BJ (cell line): ENCODE results near the gene EPAS1. TPM values are rescaled to one million over a fixed set of nuclear protein-coding genes. Genes with fewer than 3 reads are reported as not detected.

Experiments
- CTCF ChIA-PET: fragments of 350-600 bp; formaldehyde crosslinking; extraction: SDS; loops from one replicate; lab custom pipeline; 2021; ENCODE audit warnings: antibody characterized with exemption, inconsistent platforms; lab: Yijun Ruan, JAX
- POLR2A ChIA-PET: fragments of 300-600 bp; sonication (Branson Sonifier 250); formaldehyde crosslinking; extraction: SDS; loops from one replicate; lab custom pipeline; 2021; ENCODE audit warnings: antibody characterized with exemption; lab: Charles Lee
- DNase-seq: peaks from one replicate; pipeline ENCODE4 v3.0.0-alpha.2; 2011; ENCODE audit warnings: low read depth
- H3K27me3 ChIP-seq: 2 replicates; pipeline ENCODE4 v1.6.0; 2011; ENCODE audit warnings: low read length; ENCODE audit not compliant: control insufficient read depth, insufficient read depth
- H3K36me3 ChIP-seq: 2 replicates; pipeline ENCODE4 v1.5.1; 2011; ENCODE audit warnings: low read length; ENCODE audit not compliant: control insufficient read depth, insufficient read depth
- H3K4me3 ChIP-seq: 2 replicates; pipeline ENCODE4 v1.5.1; 2011; ENCODE audit warnings: low read depth, mild to moderate bottlenecking, control low read depth, low read length
- polyA minus RNA-seq: library from RNA; depleted of rRNA, polyadenylated mRNA; stranded (reverse); fragments of >200 nt; gene quantifications from 2 replicates; pipeline ENCODE4 v1.2.3, GENCODE V29; 2011; rRNA and poly(A)+ RNA removed
- polyA plus RNA-seq: library from polyadenylated mRNA; depleted of rRNA; stranded (reverse); fragments of >200 nt; gene quantifications from 2 replicates; pipeline ENCODE4 v1.2.3, GENCODE V29; 2011; rRNA removed
- TF ChIP-seq, protein P1 (sequence below): IDR thresholded peaks from 2 replicates; pipeline ENCODE4 v1.5.1; 2011; ENCODE audit warnings: low read depth, mild to moderate bottlenecking, control low read depth, inconsistent platforms, low read length, moderate library complexity; ENCODE audit not compliant: insufficient read depth

The EPAS1 gene
- polyA plus RNA-seq = 312 and 531 TPM in 2 replicates
- 229 and 279 TPM in 2 replicates for polyA minus RNA-seq

DNA sequence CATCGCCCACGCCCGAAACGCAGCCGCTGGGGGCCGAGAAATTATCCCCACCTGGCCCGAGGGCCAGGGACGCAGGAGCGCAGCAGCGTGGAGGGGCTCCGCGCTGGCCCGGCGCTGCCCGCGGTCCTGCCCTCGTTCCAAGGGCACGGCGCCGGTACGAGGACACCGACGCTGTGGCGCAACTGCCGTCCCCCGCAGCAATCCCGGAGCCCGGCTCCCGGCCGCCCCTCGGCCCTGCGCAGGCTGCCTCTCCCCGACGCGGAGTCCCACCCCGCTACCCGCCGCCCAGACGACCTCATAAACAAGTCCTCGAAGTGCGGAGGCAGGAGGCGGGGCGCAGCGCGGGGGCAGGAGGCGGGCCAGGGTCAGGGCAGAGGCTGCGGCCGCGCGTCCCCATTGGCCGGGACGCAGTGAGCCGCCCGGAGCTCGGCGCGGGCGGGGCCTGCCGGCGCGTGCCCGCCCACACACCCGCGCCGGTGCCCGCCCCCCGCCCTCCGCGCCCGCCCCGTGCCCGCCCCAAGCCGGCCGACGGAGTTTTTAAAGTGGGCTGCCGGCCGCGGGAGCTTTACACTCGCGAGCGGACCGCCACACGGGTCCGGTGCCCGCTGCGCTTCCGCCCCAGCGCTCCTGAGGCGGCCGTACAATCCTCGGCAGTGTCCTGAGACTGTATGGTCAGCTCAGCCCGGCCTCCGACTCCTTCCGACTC, at the start of gene EPAS1:
TSS of gene EPAS1 (plus strand) at position 568 of the 706 bp plus-strand sequence. CDS start 505 bp downstream, outside the sequence.
- TF ChIP-seq, protein P1, sequence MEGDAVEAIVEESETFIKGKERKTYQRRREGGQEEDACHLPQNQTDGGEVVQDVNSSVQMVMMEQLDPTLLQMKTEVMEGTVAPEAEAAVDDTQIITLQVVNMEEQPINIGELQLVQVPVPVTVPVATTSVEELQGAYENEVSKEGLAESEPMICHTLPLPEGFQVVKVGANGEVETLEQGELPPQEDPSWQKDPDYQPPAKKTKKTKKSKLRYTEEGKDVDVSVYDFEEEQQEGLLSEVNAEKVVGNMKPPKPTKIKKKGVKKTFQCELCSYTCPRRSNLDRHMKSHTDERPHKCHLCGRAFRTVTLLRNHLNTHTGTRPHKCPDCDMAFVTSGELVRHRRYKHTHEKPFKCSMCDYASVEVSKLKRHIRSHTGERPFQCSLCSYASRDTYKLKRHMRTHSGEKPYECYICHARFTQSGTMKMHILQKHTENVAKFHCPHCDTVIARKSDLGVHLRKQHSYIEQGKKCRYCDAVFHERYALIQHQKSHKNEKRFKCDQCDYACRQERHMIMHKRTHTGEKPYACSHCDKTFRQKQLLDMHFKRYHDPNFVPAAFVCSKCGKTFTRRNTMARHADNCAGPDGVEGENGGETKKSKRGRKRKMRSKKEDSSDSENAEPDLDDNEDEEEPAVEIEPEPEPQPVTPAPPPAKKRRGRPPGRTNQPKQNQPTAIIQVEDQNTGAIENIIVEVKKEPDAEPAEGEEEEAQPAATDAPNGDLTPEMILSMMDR = no peak
- CTCF ChIA-PET = interaction anchor here (0.6 to 3.8 kb wide), 9 partner anchors 18 to 305 kb away, joined by 3 to 28 read pairs (median 6); no protein-coding TSS in a partner anchor
- peak within 1 kb of the TSS; percentile 93 for H3K4me3 ChIP-seq
- POLR2A ChIA-PET = interaction anchor here (0.5 to 0.8 kb wide), 7 partner anchors 13 to 256 kb away, joined by 3 to 9 read pairs (median 4); no protein-coding TSS in a partner anchor
- no peaks in the 10 kb centered on the region for H3K36me3 ChIP-seq
- peak; percentile 60 for DNase-seq
- H3K27me3 ChIP-seq = no peaks in the 10 kb centered on the region

DNA sequence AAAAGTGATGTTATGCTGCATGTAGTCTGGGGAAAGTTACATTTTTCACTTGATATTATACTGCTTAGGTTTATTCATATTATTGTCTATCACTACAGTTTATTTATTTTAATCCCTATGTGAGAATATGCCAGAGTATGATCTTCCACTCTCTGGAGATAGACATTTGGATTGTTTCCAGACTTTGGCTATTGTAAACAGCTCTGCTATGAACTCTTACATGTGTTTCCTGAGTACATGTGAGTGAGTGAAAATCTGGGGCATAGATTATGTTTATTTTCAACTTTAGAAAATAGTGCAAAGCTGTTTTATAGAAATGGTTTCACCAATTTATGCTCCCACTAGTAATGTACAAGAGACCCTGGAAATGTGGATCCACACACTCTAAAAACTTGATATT, 49.0 kb upstream of the EPAS1 start:
- no peak for DNase-seq
- ChIA-PET CTCF (interaction anchor here (1.6 kb wide), 1 partner anchor 13 kb away, joined by 8 read pairs; no protein-coding TSS in a partner anchor), POLR2A (no interaction called here)
- Histone ChIP-seq H3K4me3 (no peak overlapping the region), H3K36me3 (no peaks in the 10 kb centered on the region), H3K27me3 (no peaks in the 10 kb centered on the region)
- TF ChIP-seq, protein P1 = no peak

DNA sequence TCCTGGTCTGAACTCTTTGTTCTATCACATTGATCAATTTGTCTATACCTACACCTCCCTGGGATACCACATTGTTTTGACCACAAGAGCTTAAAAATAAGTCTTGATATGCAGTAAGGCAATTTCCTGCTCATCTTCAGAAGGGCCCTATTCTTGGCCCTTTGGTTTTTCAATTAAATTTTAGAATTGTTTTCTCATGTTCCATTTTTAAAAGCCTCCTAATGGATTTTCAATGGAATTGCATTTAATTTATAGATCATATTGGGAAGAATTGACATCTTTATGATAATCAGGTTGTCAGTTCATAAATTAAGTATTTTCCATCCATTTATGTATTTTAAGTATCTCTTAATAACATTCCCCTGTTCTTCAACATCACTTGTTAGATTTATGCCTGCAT, 47.6 kb upstream of the EPAS1 start:
- no peak for DNase-seq
- TF ChIP-seq, protein P1 = no peak
- ChIA-PET POLR2A (no interaction called here), CTCF (interaction anchor here (0.9 to 1.4 kb wide), 2 partner anchors 10 to 187 kb away, joined by 4 read pairs; no protein-coding TSS in a partner anchor)
- no peak overlapping the region for H3K4me3 ChIP-seq
- no peaks in the 10 kb centered on the region for H3K36me3 ChIP-seq
- no peaks in the 10 kb centered on the region for H3K27me3 ChIP-seq

DNA sequence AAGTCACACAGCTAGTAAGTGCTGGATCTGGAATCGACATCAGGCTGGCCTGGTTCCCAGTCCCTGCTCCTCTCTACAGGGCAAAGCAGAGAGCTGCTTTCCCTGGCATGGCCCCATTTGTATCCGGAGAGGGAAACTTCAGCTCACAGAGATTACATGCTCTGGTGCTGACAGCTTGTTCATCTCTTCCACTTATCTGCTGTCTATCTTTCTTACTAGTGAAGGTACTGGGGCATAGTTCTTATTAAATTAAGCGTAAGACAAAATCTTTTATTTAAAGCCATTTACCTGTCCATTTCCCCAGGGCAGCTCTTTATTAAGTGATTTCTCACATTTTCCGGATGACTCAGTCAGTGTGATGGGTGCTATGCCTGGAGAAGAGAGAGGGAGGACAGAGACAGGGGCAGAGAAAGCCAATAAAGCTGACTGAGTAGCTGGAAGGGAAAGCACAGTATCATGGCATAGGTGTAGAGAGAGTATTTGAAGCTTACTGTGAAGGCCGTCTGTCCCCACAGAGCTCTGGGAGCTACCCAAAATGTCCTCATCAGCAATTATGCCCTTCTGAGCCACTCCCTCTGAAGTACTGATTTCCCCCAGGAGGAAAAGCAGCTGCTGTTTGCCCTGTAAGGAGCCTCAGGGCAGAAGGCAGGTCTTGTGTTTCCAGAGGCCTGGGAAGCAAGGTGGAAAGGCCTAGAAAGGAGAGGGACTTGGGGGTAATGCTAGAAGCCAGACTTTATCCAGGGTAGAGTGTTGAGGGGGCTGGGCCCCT, 44.1 kb upstream of the EPAS1 start:
- POLR2A ChIA-PET = interaction anchor here (0.6 kb wide), 1 partner anchor 174 kb away, joined by 4 read pairs; no protein-coding TSS in a partner anchor
- TF ChIP-seq, protein P1 = no peak
- H3K36me3 ChIP-seq = no peaks in the 10 kb centered on the region
- no peak for DNase-seq
- H3K4me3 ChIP-seq = no peak overlapping the region
- peaks cover 2% of the 10 kb centered on the region for H3K27me3 ChIP-seq
- CTCF ChIA-PET = interaction anchor here (1.1 to 1.3 kb wide), 3 partner anchors 11 to 13 kb away, joined by 3 read pairs; no protein-coding TSS in a partner anchor

DNA sequence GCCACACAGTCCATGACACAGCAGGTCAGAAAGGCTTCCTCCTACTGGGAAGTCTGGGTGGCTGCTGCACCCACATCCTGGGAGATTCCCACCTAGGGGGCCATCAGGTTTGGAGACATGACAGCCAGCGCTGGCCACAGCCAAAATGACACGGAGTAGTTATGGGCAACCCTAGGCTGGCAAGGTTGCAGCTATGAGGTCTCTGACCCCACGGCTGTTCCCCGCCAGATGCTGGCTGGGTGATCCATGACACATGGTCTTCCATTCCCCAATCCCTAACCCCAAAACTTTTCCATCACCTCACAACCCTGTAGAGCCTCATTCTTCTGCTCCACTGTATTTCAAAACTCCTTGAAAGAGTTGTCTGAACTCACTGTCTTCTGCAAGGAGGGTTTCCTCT, 42.7 kb upstream of the EPAS1 start:
- ChIA-PET CTCF (no interaction called here), POLR2A (no interaction called here)
- DNase-seq = no peak
- Histone ChIP-seq H3K4me3 (no peak overlapping the region), H3K27me3 (peaks cover 2% of the 10 kb centered on the region), H3K36me3 (no peaks in the 10 kb centered on the region)
- TF ChIP-seq, protein P1 = no peak
